IMR-90 (cell line): Measurements from ENCODE around the gene EML1. TPM values are rescaled to one million over a fixed set of nuclear protein-coding genes. Genes with fewer than 3 reads are reported as not detected.

Source experiments
- ATAC-seq: fragments of 200-7000 bp; cut with Tn5 transposase; 2 replicates; pipeline ENCODE4 v1.9.1; 2020; ENCODE audit warnings: low read depth, mild to moderate bottlenecking, moderate library complexity
- BruUV-seq: library from RNA; stranded (reverse); fragments of 400-500 nt; replicated peaks from 2 replicates; lab custom pipeline; 2021; lab: Mats Ljungman, UMichigan
- CTCF ChIA-PET: fragments of 300-600 bp; formaldehyde crosslinking; extraction: SDS; loops from one replicate; lab custom pipeline; 2021; ENCODE audit warnings: antibody characterized with exemption; lab: Yijun Ruan, JAX
- POLR2A ChIA-PET: fragments of 300-600 bp; sonication (Branson Sonifier 250); formaldehyde crosslinking; loops from one replicate; lab custom pipeline; 2022; ENCODE audit warnings: antibody characterized with exemption; ENCODE audit not compliant: unreplicated experiment; lab: Charles Lee
- DNase-seq: peaks from one replicate; pipeline ENCODE4 v3.0.0; 2013
- H2AFZ ChIP-seq: replicated peaks from 2 replicates; pipeline ENCODE3; 2013; ENCODE audit warnings: low read length, mild to moderate bottlenecking; ENCODE audit not compliant: poor library complexity
- H2AK5ac ChIP-seq: 2 replicates; pipeline ENCODE4 v1.6.1; 2013; ENCODE audit warnings: low read depth, low read length, inconsistent platforms
- H2AK9ac ChIP-seq: replicated peaks from 2 replicates; pipeline ENCODE3; 2013; ENCODE audit warnings: mild to moderate bottlenecking, low read depth, low read length, moderate library complexity; ENCODE audit not compliant: poor library complexity
- H2BK120ac ChIP-seq: 2 replicates; pipeline ENCODE4 v1.6.1; 2013; ENCODE audit warnings: low read depth, low read length, inconsistent platforms
- H2BK15ac ChIP-seq: 3 replicates; pipeline ENCODE4 v1.6.1; 2013; ENCODE audit warnings: low read depth, low read length, inconsistent platforms
- H2BK20ac ChIP-seq: 2 replicates; pipeline ENCODE4 v1.6.1; 2013; ENCODE audit warnings: low read depth, mild to moderate bottlenecking, inconsistent platforms, low read length, moderate library complexity
- H2BK5ac ChIP-seq: 2 replicates; pipeline ENCODE4 v1.6.1; 2013; ENCODE audit warnings: mild to moderate bottlenecking, low read depth, low read length, inconsistent platforms; ENCODE audit not compliant: poor library complexity, severe bottlenecking
- H3K14ac ChIP-seq: replicated peaks from 2 replicates; pipeline ENCODE4 v1.6.1; 2013; ENCODE audit warnings: low read depth, low read length, inconsistent platforms
- H3K18ac ChIP-seq: 2 replicates; pipeline ENCODE4 v1.6.1; 2013; ENCODE audit warnings: low read depth, low read length, control low read depth
- H3K23ac ChIP-seq: 2 replicates; pipeline ENCODE4 v1.6.1; 2013; ENCODE audit warnings: low read depth, low read length, inconsistent platforms
- H3K27ac ChIP-seq: 2 replicates; pipeline ENCODE4 v1.5.1; 2013; ENCODE audit warnings: mild to moderate bottlenecking, control low read depth, low read length; ENCODE audit not compliant: insufficient read depth
- H3K27me3 ChIP-seq: 2 replicates; pipeline ENCODE4 v1.6.1; 2013; ENCODE audit warnings: low read length; ENCODE audit not compliant: control insufficient read depth, insufficient read depth
- H3K36me3 ChIP-seq: 2 replicates; pipeline ENCODE4 v1.6.1; 2013; ENCODE audit warnings: low read length, mixed read lengths; ENCODE audit not compliant: control insufficient read depth, insufficient read depth
- H3K4ac ChIP-seq: 2 replicates; pipeline ENCODE4 v1.6.1; 2013; ENCODE audit warnings: low read depth, low read length, inconsistent platforms
- H3K4me1 ChIP-seq: 2 replicates; pipeline ENCODE4 v1.6.1; 2013; ENCODE audit warnings: low read length, mixed read lengths; ENCODE audit not compliant: control insufficient read depth, insufficient read depth
- H3K4me2 ChIP-seq: 2 replicates; pipeline ENCODE4 v1.6.1; 2013; ENCODE audit warnings: low read depth, mild to moderate bottlenecking, control low read depth, low read length, moderate library complexity
- H3K4me3 ChIP-seq: 2 replicates; pipeline ENCODE4 v1.5.1; 2013; ENCODE audit warnings: low read depth, mild to moderate bottlenecking, control low read depth, low read length, moderate library complexity; ENCODE audit not compliant: insufficient read depth
- H3K56ac ChIP-seq: 2 replicates; pipeline ENCODE4 v1.6.1; 2013; ENCODE audit warnings: low read length, inconsistent platforms; ENCODE audit not compliant: insufficient read depth; ENCODE audit errors: extremely low read depth
- H3K79me1 ChIP-seq, 2 experiments: 2 replicates each; pipeline ENCODE4 v1.6.1; 2013; ENCODE audit warnings: low read length in 2 of 2, inconsistent platforms in 1 of 2, low read depth in 1 of 2
- H3K9ac ChIP-seq: 2 replicates; pipeline ENCODE4 v1.6.1; 2013; ENCODE audit warnings: low read depth, low read length, control low read depth
- H3K9me1 ChIP-seq: 2 replicates; pipeline ENCODE4 v1.6.1; 2013; ENCODE audit warnings: low read length, inconsistent platforms; ENCODE audit not compliant: insufficient read depth
- H3K9me3 ChIP-seq: 2 replicates; pipeline ENCODE4 v1.6.1; 2013; ENCODE audit warnings: low read length; ENCODE audit not compliant: control insufficient read depth, insufficient read depth
- H4K20me1 ChIP-seq: 2 replicates; pipeline ENCODE4 v1.6.1; 2013; ENCODE audit warnings: low read length, inconsistent platforms; ENCODE audit not compliant: insufficient read depth
- H4K5ac ChIP-seq: 2 replicates; pipeline ENCODE4 v1.6.1; 2013; ENCODE audit warnings: mild to moderate bottlenecking, low read depth, low read length, control low read depth
- H4K8ac ChIP-seq, 2 experiments: 2 replicates each; pipeline ENCODE4 v1.6.1; 2013; ENCODE audit warnings: low read depth in 2 of 2, low read length in 2 of 2, control low read depth in 1 of 2, inconsistent platforms in 1 of 2
- H4K91ac ChIP-seq: 2 replicates; pipeline ENCODE4 v1.6.1; 2013; ENCODE audit warnings: low read depth, low read length, inconsistent platforms; ENCODE audit not compliant: insufficient read depth
- BHLHE40 ChIP-seq: fragments of 150-350 bp; IDR thresholded peaks from 2 replicates; pipeline ENCODE4 v1.6.1; 2016; ENCODE audit warnings: mild to moderate bottlenecking, low read depth, low read length
- CEBPB ChIP-seq: IDR thresholded peaks from 2 replicates; pipeline ENCODE4 v1.6.1; 2012; ENCODE audit warnings: low read depth, low read length, improper control_type of control experiment
- CHD1 ChIP-seq: IDR thresholded peaks from 2 replicates; pipeline ENCODE4 v1.6.1; 2012; ENCODE audit warnings: low read depth, low read length, improper control_type of control experiment
- CTCF ChIP-seq: conservative IDR thresholded peaks from 2 replicates; pipeline ENCODE4 v1.5.1; 2012; ENCODE audit warnings: mild to moderate bottlenecking, low read depth, low read length, improper control_type of control experiment
- ELK1 ChIP-seq: fragments of 150-350 bp; IDR thresholded peaks from 2 replicates; pipeline ENCODE4 v1.6.1; 2016; ENCODE audit warnings: low read depth, mild to moderate bottlenecking, low read length, moderate library complexity, borderline replicate concordance
- FOS ChIP-seq: fragments of 150-350 bp; IDR thresholded peaks from 2 replicates; pipeline ENCODE4 v1.6.1; 2016; ENCODE audit warnings: low read depth, low read length
- MAFK ChIP-seq: IDR thresholded peaks from 2 replicates; pipeline ENCODE4 v1.6.1; 2012; ENCODE audit warnings: low read depth, low read length, improper control_type of control experiment
- MAZ ChIP-seq: IDR thresholded peaks from 2 replicates; pipeline ENCODE4 v1.6.1; 2012; ENCODE audit warnings: low read depth, mild to moderate bottlenecking, low read length, improper control_type of control experiment, moderate library complexity, borderline replicate concordance
- MXI1 ChIP-seq: IDR thresholded peaks from 2 replicates; pipeline ENCODE4 v1.6.1; 2012; ENCODE audit warnings: low read depth, mild to moderate bottlenecking, low read length, moderate library complexity, borderline replicate concordance
- NFE2L2 ChIP-seq: fragments of 150-350 bp; IDR thresholded peaks from 2 replicates; pipeline ENCODE4 v1.6.1; 2016; ENCODE audit warnings: low read depth, mild to moderate bottlenecking, low read length
- POLR2A ChIP-seq: IDR thresholded peaks from 2 replicates; pipeline ENCODE4 v1.6.1; 2012; ENCODE audit warnings: mild to moderate bottlenecking, low read depth, low read length
- RAD21 ChIP-seq: IDR thresholded peaks from 2 replicates; pipeline ENCODE4 v1.6.1; 2012; ENCODE audit warnings: low read length, improper control_type of control experiment
- RCOR1 ChIP-seq: IDR thresholded peaks from 2 replicates; pipeline ENCODE4 v1.6.1; 2012; ENCODE audit warnings: mild to moderate bottlenecking, low read length, improper control_type of control experiment; ENCODE audit not compliant: insufficient replicate concordance
- RFX5 ChIP-seq: IDR thresholded peaks from 2 replicates; pipeline ENCODE4 v1.8.0; 2012; ENCODE audit warnings: low read depth, mild to moderate bottlenecking, low read length, moderate library complexity
- SMC3 ChIP-seq: fragments of 150-350 bp; IDR thresholded peaks from 2 replicates; pipeline ENCODE4 v1.6.1; 2016; ENCODE audit warnings: low read depth, mild to moderate bottlenecking, antibody characterized with exemption, low read length, moderate library complexity
- WGBS, 2 experiments: methylation state at CpG; one replicate each; pipeline versions ENCODE4 v1.1.5 to v1.1.7; 2013; ENCODE audit warnings: missing lambda C conversion rate in 2 of 2; ENCODE audit not compliant: insufficient read length in 1 of 2; ENCODE audit errors: extremely low coverage in 2 of 2; 5-methylcytosine and 5-hydroxymethylcytosine counted together
- dilution Hi-C: fragments of 300-500 bp; cut with HindIII; formaldehyde crosslinking; loops from one replicate; pipeline ENCODE4 v1.14.3; 2018; ENCODE audit warnings: low sequenced_read_pairs; ENCODE audit not compliant: unreplicated experiment
- in situ Hi-C: fragments of 300-500 bp; cut with MboI; formaldehyde crosslinking; loops from 3 replicates; pipeline ENCODE4 v1.14.3; 2019; ENCODE audit warnings: low sequenced_read_pairs, inconsistent platforms, mixed read lengths
- intact Hi-C: fragments of 100-400 bp; cut with micrococcal nuclease; formaldehyde crosslinking; loops from 2 replicates; pipeline ENCODE4 v1.10.0; 2022
- polyA plus RNA-seq, 3 experiments: library from polyadenylated mRNA; depleted of rRNA; stranded (reverse); fragments of >200 nt; gene quantifications; 2 replicates each; pipeline ENCODE4 v1.2.3, GENCODE V29; 2012; ENCODE audit warnings: low replicate concordance in 1 of 3
- total RNA-seq: library from RNA; depleted of rRNA; stranded (reverse); fragments of >200 nt; gene quantifications from 2 replicates; pipeline ENCODE4 v1.2.3, GENCODE V29; 2012
- TF ChIP-seq, protein P1 (sequence below): fragments of 150-350 bp; IDR thresholded peaks from 2 replicates; pipeline ENCODE4 v1.6.1; 2017; ENCODE audit warnings: mild to moderate bottlenecking, antibody characterized with exemption, low read length, low read depth

Gene EML1
- total and polyA plus RNA-seq, 2 of the 4 experiments (the other 2 are of a cell fraction): 14.0 to 42.3 TPM

GRCh38 chr14:99781091-99781490, 12.1 kb upstream of the EML1 start:
- BruUV-seq: no TSS peak
- CTCF ChIA-PET: no interaction called here
- H4K91ac ChIP-seq: no peak overlapping the region

More at GRCh38 chr14:99781091-99781490, 12.1 kb upstream of the EML1 start:
- no peak overlapping the region for H3K27ac ChIP-seq
- no peak overlapping the region for H2AK9ac ChIP-seq
- H3K9ac ChIP-seq: no peak overlapping the region
- ATAC-seq (no peak), DNase-seq (no peak)
- peaks cover 11% of the 10 kb centered on the region; the same call in 1 of the 2 replicates for H3K9me3 ChIP-seq
- TF ChIP-seq MAZ (no peak), SMC3 (no peak), MXI1 (no peak), CEBPB (no peak), RCOR1 (no peak), POLR2A (no peak), CTCF (no peak), CHD1 (no peak), RFX5 (no peak), ELK1 (no peak), NFE2L2 (no peak), FOS (no peak), MAFK (no peak), RAD21 (no peak), BHLHE40 (no peak)
- TF ChIP-seq, protein P1, sequence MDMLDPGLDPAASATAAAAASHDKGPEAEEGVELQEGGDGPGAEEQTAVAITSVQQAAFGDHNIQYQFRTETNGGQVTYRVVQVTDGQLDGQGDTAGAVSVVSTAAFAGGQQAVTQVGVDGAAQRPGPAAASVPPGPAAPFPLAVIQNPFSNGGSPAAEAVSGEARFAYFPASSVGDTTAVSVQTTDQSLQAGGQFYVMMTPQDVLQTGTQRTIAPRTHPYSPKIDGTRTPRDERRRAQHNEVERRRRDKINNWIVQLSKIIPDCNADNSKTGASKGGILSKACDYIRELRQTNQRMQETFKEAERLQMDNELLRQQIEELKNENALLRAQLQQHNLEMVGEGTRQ: no peak
- peak overlapping the region; percentile 35 for H2AFZ ChIP-seq
- no peak overlapping the region for H2BK20ac ChIP-seq
- no peak overlapping the region for H2BK5ac ChIP-seq
- H3K27me3 ChIP-seq: no peaks in the 10 kb centered on the region
- no peak overlapping the region for H3K14ac ChIP-seq
- H3K4me2 ChIP-seq: no peak overlapping the region
- H3K4me3 ChIP-seq: no peak overlapping the region
- POLR2A ChIA-PET: no interaction called here
- intact Hi-C loops: no loop called here
- H2AK5ac ChIP-seq: no peak overlapping the region
- H3K18ac ChIP-seq: no peak overlapping the region
- dilution Hi-C loops: no loop called here
- H3K36me3 ChIP-seq: no peaks in the 10 kb centered on the region
- WGBS, 2 experiments: 89% methylated on average over 6 of the region's 6 CpGs; no CpG with 5 or more reads in 1 of the 2 experiments
- peaks cover 3% of the 10 kb centered on the region; the same call in 1 of the 2 replicates for H3K4me1 ChIP-seq
- in situ Hi-C loops: no loop called here
- H3K9me1 ChIP-seq: peaks cover 8% of the 10 kb centered on the region; the same call in 1 of the 2 replicates
- H3K79me1 ChIP-seq: no peaks in the 10 kb centered on the region; a peak in 1 of 4 replicates
- H2BK15ac ChIP-seq: no peak overlapping the region
- H2BK120ac ChIP-seq: peak overlapping the region; percentile 27; the same call in 1 of the 2 replicates
- H4K8ac ChIP-seq: no peak overlapping the region
- H3K23ac ChIP-seq: no peak overlapping the region
- H4K5ac ChIP-seq: no peak overlapping the region
- H3K56ac ChIP-seq: no peak overlapping the region
- H3K4ac ChIP-seq: no peak overlapping the region
- H4K20me1 ChIP-seq: no peaks in the 10 kb centered on the region
